ENCODE data around the gene MRM2.
A peak's percentile ranks its signal among the peaks of the same experiment; 100 is the strongest.

MRM2 gene

GRCh38 chr7:2241580-2242540 is at the start of gene MRM2, which contains the start of gene NUDT1:
Gene MRM2, minus strand, starts transcription at chr7:2242205. Its CDS starts 36 bp downstream, at chr7:2242169.
Gene NUDT1, plus strand, starts transcription at chr7:2242226. Its CDS starts 2,349 bp downstream, at chr7:2244575.
- peak; percentile 26 to 47 for DNase-seq (ENCODE audit: low read depth in 2 of 2, low spot score in 1 of 2)

GRCh38 chr7:2290877-2291276 is 48.9 kb upstream of the MRM2 start:
- no peak for DNase-seq (ENCODE audit: low read depth in 2 of 2, low spot score in 1 of 2)

GRCh38 chr7:2289621-2290020 is 47.6 kb upstream of the MRM2 start:
- no peak for DNase-seq (ENCODE audit: low read depth in 2 of 2, low spot score in 1 of 2)

- DNase-seq (ENCODE audit: low read depth in 2 of 2, low spot score in 1 of 2): no peak
Observed at GRCh38 chr7:2289111-2289586, 47.1 kb upstream of the MRM2 start.

GRCh38 chr7:2288503-2288902 is 46.5 kb upstream of the MRM2 start:
- no peak for DNase-seq (ENCODE audit: low read depth in 2 of 2, low spot score in 1 of 2)

GRCh38 chr7:2287745-2288144 is 45.7 kb upstream of the MRM2 start:
- DNase-seq (ENCODE audit: low read depth in 2 of 2, low spot score in 1 of 2): no peak

- no peak for DNase-seq (ENCODE audit: low read depth in 2 of 2, low spot score in 1 of 2)
Observed at GRCh38 chr7:2283074-2283473, 41.1 kb upstream of the MRM2 start.

- DNase-seq (ENCODE audit: low read depth in 2 of 2, low spot score in 1 of 2): no peak
Observed at GRCh38 chr7:2282185-2282751, 40.3 kb upstream of the MRM2 start.

- DNase-seq (ENCODE audit: low read depth in 2 of 2, low spot score in 1 of 2): no peak
Observed at GRCh38 chr7:2281541-2281940, 39.5 kb upstream of the MRM2 start.

GRCh38 chr7:2280424-2280823 is 38.4 kb upstream of the MRM2 start:
- no peak for DNase-seq (ENCODE audit: low read depth in 2 of 2, low spot score in 1 of 2)

- no peak for DNase-seq (ENCODE audit: low read depth in 2 of 2, low spot score in 1 of 2)
Observed at GRCh38 chr7:2279896-2280295, 37.9 kb upstream of the MRM2 start.

- DNase-seq (ENCODE audit: low read depth in 2 of 2, low spot score in 1 of 2): no peak
Observed at GRCh38 chr7:2278026-2278425, 36.0 kb upstream of the MRM2 start.

- no peak for DNase-seq (ENCODE audit: low read depth in 2 of 2, low spot score in 1 of 2)
Observed at GRCh38 chr7:2276107-2276506, 34.1 kb upstream of the MRM2 start.

GRCh38 chr7:2275101-2275500 is 33.1 kb upstream of the MRM2 start:
- DNase-seq (ENCODE audit: low read depth in 2 of 2, low spot score in 1 of 2): no peak

- no peak for DNase-seq (ENCODE audit: low read depth in 2 of 2, low spot score in 1 of 2)
Observed at GRCh38 chr7:2274666-2275065, 32.7 kb upstream of the MRM2 start.

- DNase-seq (ENCODE audit: low read depth in 2 of 2, low spot score in 1 of 2): no peak
Observed at GRCh38 chr7:2273866-2274265, 31.9 kb upstream of the MRM2 start.

GRCh38 chr7:2272031-2272430 is 30.0 kb upstream of the MRM2 start:
- DNase-seq (ENCODE audit: low read depth in 2 of 2, low spot score in 1 of 2): no peak

GRCh38 chr7:2271273-2272026 is 29.4 kb upstream of the MRM2 start:
- no peak for DNase-seq (ENCODE audit: low read depth in 2 of 2, low spot score in 1 of 2)

GRCh38 chr7:2270495-2270894 is 28.5 kb upstream of the MRM2 start:
- DNase-seq (ENCODE audit: low read depth in 2 of 2, low spot score in 1 of 2): no peak

GRCh38 chr7:2269991-2270460 is 28.0 kb upstream of the MRM2 start:
- no peak for DNase-seq (ENCODE audit: low read depth in 2 of 2, low spot score in 1 of 2)
